Measurements from ENCODE around the gene ARPC1A.

GRCh38 chr7:99387912-99388311 lies 62.2 kb downstream of the ARPC1A start:
- TF ChIP-seq CTCF (IDR thresholded peaks at IDR 0.05) (no peak), POLR2AphosphoS5 (IDR thresholded peaks at IDR 0.05) (no peak), POLR2A (IDR thresholded peaks at IDR 0.05) (no peak), EP300 (IDR thresholded peaks at IDR 0.05) (no peak)
